Activated naive CD4-positive, alpha-beta T cell treated with anti-CD3 and anti-CD28 coated beads, Interleukin-2, amount 50 U/mL, for 16 hours (primary cell): Measurements from ENCODE around the gene TMED3.
"Not testable (repeated sequence)": the region's sequence is repeated elsewhere in the genome, so short reads cannot be mapped to it uniquely, and the experiment has no call there.

ENCODE experiments used
- DNase-seq: peaks from one replicate; pipeline ENCODE4 v3.0.0-alpha.2; 2020

Gene TMED3

DNA sequence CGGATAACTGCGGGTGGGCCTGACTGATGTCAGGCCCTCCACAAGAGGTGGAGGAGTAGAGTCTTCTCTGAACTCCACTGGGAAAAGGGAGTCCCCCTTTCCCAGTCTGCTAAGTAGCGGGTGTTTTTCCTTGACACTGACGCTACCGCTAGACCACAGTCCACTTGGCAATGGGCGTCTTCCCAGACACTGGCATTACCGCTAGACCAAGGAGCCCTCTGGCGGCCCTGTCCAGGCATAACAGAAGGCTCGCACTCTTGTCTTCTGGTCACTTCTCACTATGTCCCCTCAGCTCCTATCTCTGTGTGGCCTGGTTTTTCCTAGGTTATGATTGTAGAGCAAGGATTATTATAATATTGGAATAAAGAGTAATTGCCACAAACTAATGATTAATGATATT is 9.1 kb downstream of the TMED3 start:
- DNase-seq = not testable (repeated sequence)

DNA sequence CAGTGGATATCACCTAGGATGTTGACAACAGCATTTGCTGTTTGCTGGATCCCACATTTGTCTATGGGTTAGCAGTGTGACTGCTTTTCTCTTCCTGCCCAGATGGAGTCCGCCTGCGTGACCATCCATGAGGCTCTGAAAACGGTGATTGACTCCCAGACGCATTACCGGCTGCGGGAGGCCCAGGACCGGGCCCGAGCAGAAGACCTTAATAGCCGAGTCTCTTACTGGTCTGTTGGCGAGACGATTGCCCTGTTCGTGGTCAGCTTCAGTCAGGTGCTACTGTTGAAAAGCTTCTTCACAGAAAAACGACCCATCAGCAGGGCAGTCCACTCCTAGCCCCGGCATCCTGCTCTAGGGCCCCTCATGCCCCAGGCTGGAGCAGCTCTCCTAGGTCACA is 11.0 kb downstream of the TMED3 start:
- no peak for DNase-seq

DNA sequence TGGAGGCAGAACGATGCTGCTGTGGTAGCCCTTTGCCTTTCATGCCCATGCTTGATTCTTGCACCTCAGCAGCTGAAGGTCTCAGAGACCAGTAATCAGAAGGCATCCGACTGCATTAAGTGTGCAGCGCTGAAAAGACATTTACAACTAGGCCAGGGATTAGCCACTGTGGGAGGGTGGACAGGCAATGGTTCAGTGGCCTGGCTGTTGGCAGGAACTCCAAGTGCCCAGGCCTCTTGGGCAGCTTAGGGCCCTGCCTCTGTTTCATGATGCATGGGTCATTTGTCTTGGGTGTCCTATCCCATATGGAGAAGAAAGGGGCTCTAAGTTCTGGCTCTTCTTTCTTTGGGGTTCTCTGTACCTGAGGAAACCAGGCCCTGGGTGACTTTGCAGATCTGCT is 11.4 kb downstream of the TMED3 start:
- no peak for DNase-seq

DNA sequence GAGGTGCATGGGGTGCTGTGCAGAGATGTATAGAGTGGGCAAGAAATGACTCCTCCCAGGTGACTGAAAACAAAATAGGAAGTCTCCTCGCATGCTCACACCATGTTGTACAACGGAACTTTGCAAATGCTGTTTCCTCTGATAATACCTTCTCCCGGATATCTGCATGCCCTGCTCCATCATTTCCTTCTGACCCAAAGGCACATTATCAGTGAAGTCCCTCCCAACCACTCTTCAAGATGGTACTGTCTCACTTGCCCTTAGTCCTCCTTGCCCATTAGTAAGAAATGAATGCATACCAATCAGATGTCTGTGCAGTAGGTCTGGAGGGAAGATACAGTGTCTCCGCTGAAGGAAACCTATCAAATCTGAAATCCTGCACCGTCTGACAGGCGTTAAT is 12.0 kb downstream of the TMED3 start:
- no peak for DNase-seq

DNA sequence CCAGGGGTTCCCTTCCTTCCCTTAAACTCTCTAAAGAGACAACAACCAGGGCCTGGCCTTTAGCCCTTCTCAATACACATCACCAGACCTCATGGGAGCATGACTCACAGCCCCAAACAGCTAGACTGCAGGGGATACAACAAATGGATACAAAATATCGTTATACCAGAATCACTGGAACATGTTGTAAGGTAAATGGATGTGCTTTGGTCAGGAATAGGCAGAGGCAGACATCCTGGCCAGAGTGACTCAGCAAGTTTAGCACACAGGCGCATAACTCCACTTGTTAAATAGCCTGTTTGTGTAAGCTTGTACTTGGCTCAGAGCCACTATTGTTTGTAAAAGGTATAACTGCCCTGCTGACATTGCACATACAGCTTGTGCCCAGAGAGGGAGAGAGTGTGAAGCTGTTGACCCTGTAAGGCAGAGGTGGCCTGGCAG is 18.3 kb downstream of the TMED3 start:
- DNase-seq = no peak

DNA sequence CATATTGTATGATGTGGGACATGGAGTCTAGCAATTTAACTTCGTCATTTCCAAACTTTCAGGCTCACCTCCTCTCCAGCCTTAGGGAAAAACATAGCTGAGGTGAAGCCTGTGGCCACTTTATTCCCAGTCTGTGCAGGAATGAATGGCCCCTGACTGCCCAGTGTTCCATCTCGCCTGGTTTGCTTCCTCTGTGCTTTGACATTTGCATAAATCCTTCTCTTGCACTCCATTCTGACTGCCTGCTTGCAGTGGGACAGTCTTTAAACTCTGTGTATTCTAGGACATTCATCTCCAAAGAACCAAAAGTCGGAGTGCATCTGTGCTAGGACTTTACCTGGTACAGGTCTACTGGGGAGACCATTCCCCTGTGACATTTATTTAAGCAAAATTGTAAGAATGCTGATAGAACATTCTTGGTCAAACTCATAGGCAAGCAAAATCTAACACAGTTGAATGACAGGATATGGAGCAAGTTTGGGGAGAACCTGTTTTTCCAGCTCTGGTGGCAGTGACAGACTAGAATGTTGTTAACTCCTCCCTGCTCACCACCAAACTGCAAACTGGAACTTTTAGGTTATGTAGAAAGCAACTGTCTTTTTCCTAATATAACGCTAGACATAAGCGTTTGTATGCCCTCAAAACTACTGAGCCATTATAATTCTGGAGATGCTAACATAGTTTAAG is 22.1 kb downstream of the TMED3 start:
- no peak for DNase-seq

DNA sequence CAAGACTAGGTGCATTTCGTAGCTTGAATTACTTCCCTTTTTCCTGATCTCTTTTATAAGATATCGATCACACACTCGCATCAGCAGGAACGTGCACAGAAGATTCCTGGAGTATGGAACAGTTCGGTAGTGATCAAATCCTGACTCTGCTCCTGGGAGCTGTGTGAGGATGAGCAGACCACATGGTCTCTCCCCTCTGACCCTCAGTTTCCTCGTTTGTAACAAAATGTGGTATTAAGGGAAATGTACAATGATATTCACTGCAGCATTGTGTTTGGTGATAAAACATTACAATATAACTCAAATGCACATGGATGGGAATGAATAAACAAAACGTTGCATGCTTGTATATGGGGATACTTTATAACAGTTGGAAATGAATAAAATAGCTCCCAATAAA is 26.7 kb downstream of the TMED3 start:
- DNase-seq = no peak

DNA sequence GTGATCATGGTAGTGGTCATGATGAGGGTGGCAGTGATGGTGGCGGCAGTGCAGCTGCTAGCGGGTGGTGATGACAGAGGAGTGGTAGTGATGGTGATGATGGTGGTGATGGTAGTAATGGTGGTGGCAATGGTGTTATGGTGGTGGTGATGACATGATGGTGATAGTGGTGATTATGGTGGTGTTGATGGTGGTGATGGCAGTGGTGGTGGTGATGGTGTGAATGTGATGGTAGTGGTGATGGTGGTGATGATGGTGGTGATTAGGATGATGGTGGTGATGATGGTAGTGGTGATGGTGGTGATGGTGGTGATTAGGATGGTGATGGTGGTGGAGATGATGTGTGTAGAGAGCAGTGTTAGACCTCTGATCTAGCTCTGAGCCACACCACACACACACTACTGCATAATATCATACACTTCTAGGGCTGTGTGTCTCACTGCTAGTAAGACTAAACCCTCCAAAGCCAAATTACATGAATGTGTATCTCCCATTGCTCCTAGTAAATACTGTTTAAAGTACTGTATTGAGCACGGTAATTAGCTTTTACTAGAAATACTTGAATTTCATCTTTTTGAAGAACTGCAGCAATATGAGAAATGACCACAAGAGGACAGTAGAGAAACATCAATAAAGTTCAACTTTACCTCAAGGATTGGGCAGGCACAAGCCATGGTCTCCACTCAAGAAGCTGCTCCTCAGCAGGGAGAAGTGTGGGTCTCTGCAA is 28.8 kb downstream of the TMED3 start:
- DNase-seq = no peak

DNA sequence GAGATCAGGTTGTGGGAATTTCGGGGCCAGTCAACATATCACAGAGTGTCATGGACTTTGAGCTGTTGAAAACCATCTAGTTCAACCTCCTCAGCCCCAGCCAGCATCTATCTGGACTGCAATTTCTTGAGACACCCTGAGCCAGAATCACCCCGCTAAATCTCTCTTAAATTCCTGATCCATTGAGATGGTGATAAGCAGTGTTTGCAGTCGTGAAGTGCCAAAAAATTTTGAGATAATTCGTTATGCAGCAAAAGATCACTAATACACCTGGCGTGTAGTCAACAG is 29.3 kb downstream of the TMED3 start:
- no peak for DNase-seq

DNA sequence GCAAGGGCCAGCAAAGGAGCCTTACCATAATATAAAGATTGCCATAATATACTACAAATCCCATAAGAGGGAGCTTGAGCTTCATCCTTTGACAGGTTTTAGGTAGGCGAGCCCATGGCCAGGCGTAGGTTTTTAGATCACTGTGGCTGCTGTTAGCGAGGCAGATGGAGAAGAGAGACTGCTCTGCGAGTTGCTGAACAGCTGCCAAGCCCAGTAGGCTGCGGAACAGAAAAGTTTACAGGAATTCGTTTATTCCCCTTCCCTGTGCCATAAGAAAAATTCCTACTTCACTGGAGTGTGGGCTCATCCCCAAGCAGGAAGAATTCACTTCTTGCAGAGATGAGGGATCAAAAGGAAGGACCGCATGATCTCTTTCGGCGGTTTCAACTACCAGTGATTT is 30.5 kb downstream of the TMED3 start:
- DNase-seq = no peak

DNA sequence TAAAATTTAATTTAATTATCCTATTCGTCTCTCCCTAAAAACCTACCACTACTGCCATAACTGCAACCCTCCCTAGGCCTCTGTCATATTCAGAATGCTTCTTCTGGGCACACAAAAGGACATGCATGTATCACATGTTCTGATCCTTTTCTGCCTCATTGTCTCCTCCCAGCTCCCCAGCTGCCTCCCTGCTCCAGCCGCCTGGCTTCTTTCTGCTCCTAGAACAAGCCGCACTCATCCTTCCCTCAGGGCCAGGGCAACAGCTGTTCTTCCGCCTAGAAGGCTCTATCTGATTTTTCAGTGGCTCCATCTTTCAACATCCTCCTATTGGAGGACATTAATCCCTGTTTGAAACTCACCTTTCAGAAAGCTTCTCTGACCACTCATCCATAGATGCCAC is 38.6 kb downstream of the TMED3 start:
- DNase-seq = no peak

DNA sequence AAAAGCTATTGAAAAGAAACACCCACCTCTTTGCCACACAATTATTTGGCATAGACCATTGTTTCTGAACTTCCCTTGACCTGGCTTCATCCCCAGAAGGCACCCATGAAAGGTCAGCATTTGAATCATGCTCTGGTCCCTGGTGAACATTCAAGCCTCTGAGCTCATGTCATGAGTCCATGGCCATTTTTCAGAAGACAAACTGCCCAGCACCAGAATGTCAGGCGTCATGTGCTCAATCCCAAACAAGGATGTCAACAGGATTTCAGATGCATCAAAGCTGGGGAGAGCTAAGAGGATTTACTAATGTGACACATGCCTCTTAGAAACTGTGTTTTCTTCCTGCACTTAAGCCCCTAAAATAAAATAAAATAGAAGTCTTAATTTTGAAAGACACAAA is 41.3 kb downstream of the TMED3 start:
- no peak for DNase-seq

DNA sequence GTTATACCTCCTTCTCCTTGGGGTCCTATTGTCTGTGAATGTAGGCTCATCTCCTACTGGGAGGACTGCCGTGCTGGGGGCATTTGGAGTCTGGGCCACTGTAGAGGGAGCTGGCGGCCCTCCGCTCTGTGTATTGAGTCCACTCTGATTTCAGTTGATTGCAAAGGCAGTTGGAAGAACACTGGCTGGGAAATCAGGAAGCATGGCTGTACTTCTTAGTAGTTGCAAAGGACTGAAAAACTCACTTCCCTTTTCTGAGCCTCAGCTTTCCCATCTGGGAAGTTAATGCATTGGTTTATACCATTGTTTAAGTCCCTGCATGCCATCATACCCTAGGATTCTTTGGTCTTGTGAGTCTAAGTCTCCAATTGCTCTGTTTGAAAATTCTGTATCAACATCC is 46.7 kb downstream of the TMED3 start:
- DNase-seq = no peak

DNA sequence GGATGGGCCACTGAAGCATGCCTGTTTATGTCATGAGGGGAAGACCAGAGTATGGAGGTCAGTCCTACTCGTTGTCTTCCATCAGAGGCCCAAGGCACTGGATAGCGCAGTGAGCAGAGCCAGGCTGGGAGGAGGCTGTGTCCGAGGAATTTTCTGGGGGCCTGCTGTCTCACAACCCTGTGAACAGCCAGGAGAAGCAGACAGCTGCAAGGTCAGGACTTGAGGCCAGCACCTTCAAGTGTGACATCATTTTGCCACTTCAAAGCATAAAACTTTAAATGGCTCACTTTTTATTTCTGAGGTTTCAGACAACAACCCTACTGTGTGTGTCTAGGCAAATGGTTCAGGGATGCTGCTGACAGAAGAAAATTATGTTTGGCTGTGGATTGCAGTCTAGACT is 47.2 kb downstream of the TMED3 start:
- no peak for DNase-seq

DNA sequence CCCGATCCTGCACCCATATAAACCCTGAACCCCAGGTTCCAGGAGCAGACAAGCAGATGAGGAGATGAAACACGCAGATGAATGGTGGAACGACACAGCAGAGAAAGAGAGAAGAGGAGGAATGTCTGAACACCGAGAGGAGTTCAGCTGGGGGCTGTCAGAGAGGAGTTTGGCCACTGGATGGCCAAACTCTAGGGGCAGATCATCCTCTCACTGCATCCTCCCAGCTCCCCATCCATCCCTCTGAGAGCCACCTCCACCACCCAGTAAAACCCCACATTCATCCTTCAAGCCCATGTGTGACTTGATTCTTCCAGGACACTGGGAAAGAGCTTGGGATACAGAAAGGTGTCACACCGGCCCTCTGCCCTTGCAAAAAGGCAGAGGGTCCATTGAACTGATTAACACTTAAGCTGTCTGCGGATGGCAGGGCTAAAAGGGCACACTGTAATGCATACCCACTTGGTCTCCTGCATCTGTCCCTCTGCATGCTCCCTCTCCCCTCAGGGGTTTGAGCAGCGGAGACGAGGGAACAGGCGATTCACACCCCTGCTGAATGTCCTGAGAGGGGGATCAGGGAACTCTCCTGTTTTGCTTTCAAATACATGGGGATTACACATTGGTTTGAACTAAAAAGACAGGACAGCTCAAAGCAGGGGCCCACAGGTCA is 53.8 kb downstream of the TMED3 start:
- DNase-seq = no peak

DNA sequence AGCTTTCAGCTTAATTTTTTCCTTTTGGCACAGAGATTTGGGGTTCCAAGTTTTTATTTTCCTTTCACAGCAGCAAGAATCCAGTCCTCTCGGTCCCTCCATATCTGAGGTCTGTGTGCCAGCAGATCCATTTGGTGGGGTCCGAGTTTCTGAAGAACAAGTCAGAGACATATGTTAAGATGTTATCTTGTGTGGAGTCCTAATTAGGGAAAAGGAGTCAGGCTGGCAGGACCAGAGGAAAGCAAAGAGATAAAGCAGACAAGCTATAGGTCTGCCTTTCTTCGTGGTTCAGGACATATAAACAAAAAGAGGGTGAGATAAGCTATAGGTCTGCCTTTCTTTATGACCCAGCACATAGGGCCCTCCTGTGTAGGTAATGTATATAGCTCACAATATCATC is 54.9 kb downstream of the TMED3 start:
- no peak for DNase-seq

DNA sequence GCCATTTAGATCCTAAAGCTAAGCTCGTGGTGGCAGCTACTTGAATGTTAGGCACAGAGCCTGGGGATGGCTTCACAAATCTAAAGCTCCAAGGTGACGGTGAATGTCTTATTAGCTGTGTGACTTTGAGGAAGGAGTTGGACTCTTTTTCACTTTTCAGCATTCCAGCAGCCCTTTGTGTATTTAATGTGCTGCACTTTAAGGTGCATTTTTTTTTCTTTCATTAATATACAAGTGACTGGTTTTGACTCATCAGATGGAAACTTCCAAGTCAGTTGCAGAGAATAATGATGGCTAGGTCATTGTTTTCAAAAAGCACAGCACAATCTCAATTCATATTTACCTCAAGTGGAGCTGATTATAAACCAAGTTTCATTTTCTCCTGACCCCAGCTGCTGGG is 55.8 kb downstream of the TMED3 start:
- DNase-seq = no peak

DNA sequence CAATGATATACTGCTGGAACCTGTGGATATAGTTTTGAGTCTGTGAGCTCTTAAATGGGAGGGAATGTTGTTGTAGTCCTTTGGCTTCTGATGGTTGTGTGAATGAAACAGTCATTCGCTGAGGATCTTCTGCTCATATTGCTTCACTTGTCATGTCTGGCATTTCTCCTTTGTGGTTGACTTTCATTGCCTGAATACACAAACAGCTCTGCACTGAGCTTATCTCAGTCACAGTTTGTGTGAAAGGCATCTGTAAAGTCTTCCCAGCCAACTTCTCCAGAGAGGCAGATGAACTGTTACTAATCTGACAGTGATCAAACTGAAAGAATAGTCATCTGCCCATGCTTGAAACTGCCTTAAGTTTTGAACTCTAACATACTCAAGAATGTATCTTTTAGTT is 59.8 kb downstream of the TMED3 start:
- no peak for DNase-seq

DNA sequence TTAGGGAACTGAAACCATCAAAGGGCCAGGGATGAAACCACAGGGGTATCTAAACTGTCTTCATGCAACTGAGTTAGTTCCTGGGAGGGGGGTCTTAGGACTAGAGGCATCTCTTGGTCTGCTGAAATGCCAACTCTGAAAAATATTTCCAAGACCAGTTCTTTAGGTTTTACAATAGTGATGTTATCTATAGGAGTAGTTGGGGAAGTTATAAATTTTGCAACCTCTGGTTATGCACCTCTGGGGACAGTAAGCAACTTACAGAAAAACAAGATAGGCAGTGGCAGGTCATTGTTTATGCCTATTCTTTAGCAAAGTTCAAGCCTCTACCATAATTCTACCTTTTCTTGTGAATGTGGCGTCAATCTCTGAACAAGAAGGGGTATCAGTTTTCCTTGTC is 60.7 kb downstream of the TMED3 start:
- DNase-seq = no peak

DNA sequence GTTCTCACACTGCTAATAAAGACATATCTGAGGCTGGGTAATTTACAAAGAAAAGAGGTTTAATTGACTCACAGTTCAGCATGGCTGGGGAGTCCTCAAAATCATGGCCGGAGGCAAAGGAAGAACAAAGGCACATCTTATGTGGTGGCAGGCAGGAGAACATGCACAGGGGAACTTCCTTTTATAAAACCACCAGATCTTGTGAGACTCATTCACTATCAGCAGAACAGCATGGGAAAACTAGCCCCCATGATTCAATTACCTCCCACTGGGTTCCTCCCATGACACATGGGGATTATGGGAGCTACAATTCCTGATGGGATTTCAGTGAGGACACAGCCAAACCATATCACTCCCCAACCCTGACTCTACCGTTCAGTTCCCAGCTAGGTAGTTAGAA is 61.5 kb downstream of the TMED3 start:
- no peak for DNase-seq
